Parathyroid adenoma (tissue), 2 donors: ENCODE data around the gene MINDY4.

Experiments used
- H2AFZ ChIP-seq: fragments of 300-600 bp; sonication (generic); one replicate; pipeline ENCODE4 v1.7.0; 2017; ENCODE audit warnings: antibody characterized with exemption, mild to moderate bottlenecking
- H3K27ac ChIP-seq: fragments of 300-600 bp; sonication (generic); one replicate; pipeline ENCODE4 v1.7.0; 2017
- H3K27me3 ChIP-seq: fragments of 300-600 bp; sonication (generic); one replicate; pipeline ENCODE4 v1.7.0; 2017; ENCODE audit warnings: low read length; ENCODE audit not compliant: control insufficient read depth, insufficient read depth
- H3K36me3 ChIP-seq: fragments of 300-600 bp; sonication (generic); one replicate; pipeline ENCODE4 v1.7.0; 2017; ENCODE audit warnings: low read length; ENCODE audit not compliant: control insufficient read depth, insufficient read depth
- H3K4me1 ChIP-seq: fragments of 300-600 bp; sonication (generic); one replicate; pipeline ENCODE4 v1.7.0; 2017; ENCODE audit warnings: control low read depth
- H3K4me2 ChIP-seq: fragments of 300-600 bp; sonication (generic); one replicate; pipeline ENCODE4 v1.7.0; 2017; ENCODE audit warnings: low read length
- H3K4me3 ChIP-seq: fragments of 300-600 bp; sonication (generic); one replicate; pipeline ENCODE4 v1.7.0; 2017; ENCODE audit warnings: low read depth, low read length
- H3K79me2 ChIP-seq: fragments of 300-600 bp; sonication (generic); one replicate; pipeline ENCODE4 v1.7.0; 2017; ENCODE audit warnings: control low read depth
- H3K9ac ChIP-seq: fragments of 300-600 bp; sonication (generic); one replicate; pipeline ENCODE4 v1.7.0; 2017; ENCODE audit warnings: mild to moderate bottlenecking
- H3K9me3 ChIP-seq: fragments of 300-600 bp; sonication (generic); one replicate; pipeline ENCODE4 v1.7.0; 2017; ENCODE audit warnings: low read length; ENCODE audit not compliant: control insufficient read depth
- CTCF ChIP-seq: fragments of 300-600 bp; sonication (generic); IDR thresholded peaks from one replicate; pipeline ENCODE4 v1.7.0; 2017; ENCODE audit warnings: antibody characterized with exemption, mild to moderate bottlenecking
- donor health status: primary hyperparathyroidism.

Gene MINDY4

GRCh38 chr7:30866939-30867338, 95.7 kb downstream of the MINDY4 start:
- no peaks in the 10 kb centered on the region for H3K4me1 ChIP-seq
- no peak overlapping the region for H2AFZ ChIP-seq
- H3K4me2 ChIP-seq, result no peak overlapping the region
- peak overlapping the region; percentile 45 for H3K27ac ChIP-seq
- no peaks in the 10 kb centered on the region for H3K36me3 ChIP-seq
- no peaks in the 10 kb centered on the region for H3K79me2 ChIP-seq
- no peak for TF ChIP-seq CTCF
- H3K9me3 ChIP-seq, result no peaks in the 10 kb centered on the region
- no peak overlapping the region for H3K4me3 ChIP-seq
- H3K27me3 ChIP-seq, result no peaks in the 10 kb centered on the region
- H3K9ac ChIP-seq, result no peak overlapping the region

- no peaks in the 10 kb centered on the region for H3K27me3 ChIP-seq
- H3K4me2 ChIP-seq, result no peak overlapping the region
- no peaks in the 10 kb centered on the region for H3K36me3 ChIP-seq
- H3K9ac ChIP-seq, result no peak overlapping the region
- no peak overlapping the region for H2AFZ ChIP-seq
- H3K4me3 ChIP-seq, result no peak overlapping the region
- H3K9me3 ChIP-seq, result no peaks in the 10 kb centered on the region
- H3K79me2 ChIP-seq, result no peaks in the 10 kb centered on the region
- H3K4me1 ChIP-seq, result no peaks in the 10 kb centered on the region
- peak overlapping the region; percentile 45 for H3K27ac ChIP-seq
- no peak for TF ChIP-seq CTCF
Measured at GRCh38 chr7:30867483-30867882, 96.3 kb downstream of the MINDY4 start.

GRCh38 chr7:30869794-30870611, 98.8 kb downstream of the MINDY4 start:
- Histone ChIP-seq H3K4me2 (no peak overlapping the region), H2AFZ (no peak overlapping the region), H3K79me2 (no peaks in the 10 kb centered on the region), H3K36me3 (no peaks in the 10 kb centered on the region), H3K4me3 (no peak overlapping the region), H3K9me3 (no peaks in the 10 kb centered on the region), H3K27me3 (no peaks in the 10 kb centered on the region), H3K27ac (peak overlapping the region; percentile 54), H3K4me1 (no peaks in the 10 kb centered on the region), H3K9ac (no peak overlapping the region)
- TF ChIP-seq CTCF, result no peak

- H3K36me3 ChIP-seq, result no peaks in the 10 kb centered on the region
- H3K4me3 ChIP-seq, result no peak overlapping the region
- no peak overlapping the region for H3K9ac ChIP-seq
- no peak for TF ChIP-seq CTCF
- H3K4me1 ChIP-seq, result no peaks in the 10 kb centered on the region
- no peaks in the 10 kb centered on the region for H3K9me3 ChIP-seq
- no peak overlapping the region for H3K4me2 ChIP-seq
- peak overlapping the region; percentile 10 for H3K27ac ChIP-seq
- H2AFZ ChIP-seq, result no peak overlapping the region
- H3K79me2 ChIP-seq, result no peaks in the 10 kb centered on the region
- no peaks in the 10 kb centered on the region for H3K27me3 ChIP-seq
Measured at GRCh38 chr7:30870821-30871518, 99.8 kb downstream of the MINDY4 start.
